ENCODE results near the gene HOGA1.

HOGA1 gene

DNA sequence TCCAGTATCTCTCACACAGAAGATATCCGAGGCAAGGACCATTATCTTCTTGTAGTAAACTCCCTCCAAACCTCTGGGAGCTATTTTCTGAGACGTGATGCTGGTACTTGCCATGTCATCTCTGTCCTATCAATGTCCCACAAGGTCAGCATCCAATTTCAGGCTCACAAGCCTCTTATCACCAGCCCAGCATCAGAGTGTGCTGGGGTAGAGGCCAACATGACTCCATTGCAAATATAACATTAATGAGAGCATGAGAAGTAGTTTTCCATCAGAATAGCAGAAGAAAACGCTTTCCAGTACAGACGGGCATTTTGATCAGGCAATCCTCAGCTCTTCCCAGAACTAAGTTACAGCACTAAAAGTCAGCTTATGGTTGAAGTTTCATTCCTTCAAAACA, 43.5 kb downstream of the HOGA1 start:
- H2AFZ ChIP-seq (ENCODE audit: low read depth, low read length, severe bottlenecking), result no peak overlapping the region
- TF ChIP-seq EZH2phosphoT487 (conservative IDR thresholded peaks at IDR 0.05; ENCODE audit: low read length) (no peak), CTCF (IDR thresholded peaks at IDR 0.05; ENCODE audit: insufficient read depth, low read length, poor library complexity, severe bottlenecking) (no peak)

GRCh38 chr10:97628228-97628627, 44.0 kb downstream of the HOGA1 start:
- Histone ChIP-seq H3K27me3 (ENCODE audit: low read length) (no peaks in the 10 kb centered on the region), H3K27ac (ENCODE audit: low read depth, low read length) (no peak overlapping the region), H3F3A (ENCODE audit: insufficient read depth) (no peaks in the 10 kb centered on the region), H3K4me2 (ENCODE audit: low read depth, low read length, poor library complexity, severe bottlenecking) (no peak overlapping the region), H2AFZ (ENCODE audit: low read depth, low read length, severe bottlenecking) (no peak overlapping the region), H3K9me2 (replicated peaks; ENCODE audit: insufficient read depth, low read length) (no peaks in the 10 kb centered on the region), H3K36me3 (ENCODE audit: low read length) (no peaks in the 10 kb centered on the region), H3K79me2 (ENCODE audit: insufficient read depth, low read length) (no peaks in the 10 kb centered on the region), H4K20me1 (ENCODE audit: low read depth, low read length) (no peaks in the 10 kb centered on the region), H3K9me3 (ENCODE audit: insufficient read depth, low read length) (no peaks in the 10 kb centered on the region), H3K9ac (ENCODE audit: low read length) (no peak overlapping the region), H3K4me3 (ENCODE audit: insufficient read depth, low read length, poor library complexity, severe bottlenecking) (no peak overlapping the region)
- TF ChIP-seq EZH2phosphoT487 (conservative IDR thresholded peaks at IDR 0.05; ENCODE audit: low read length) (no peak), CTCF (IDR thresholded peaks at IDR 0.05; ENCODE audit: insufficient read depth, low read length, poor library complexity, severe bottlenecking) (no peak)

More for the DNA sequence above, 43.5 kb downstream of the HOGA1 start:
- no peaks in the 10 kb centered on the region for H3F3A ChIP-seq (ENCODE audit: insufficient read depth)
- H3K9me3 ChIP-seq (ENCODE audit: insufficient read depth, low read length), result no peaks in the 10 kb centered on the region
- no peaks in the 10 kb centered on the region for H3K27me3 ChIP-seq (ENCODE audit: low read length)
- no peak overlapping the region for H3K9ac ChIP-seq (ENCODE audit: low read length)
- H3K79me2 ChIP-seq (ENCODE audit: insufficient read depth, low read length), result no peaks in the 10 kb centered on the region
- no peak overlapping the region for H3K4me3 ChIP-seq (ENCODE audit: insufficient read depth, low read length, poor library complexity, severe bottlenecking)
- no peak overlapping the region for H3K4me2 ChIP-seq (ENCODE audit: low read depth, low read length, poor library complexity, severe bottlenecking)
- H3K9me2 ChIP-seq (replicated peaks; ENCODE audit: insufficient read depth, low read length), result no peaks in the 10 kb centered on the region
- no peaks in the 10 kb centered on the region for H3K36me3 ChIP-seq (ENCODE audit: low read length)
- no peaks in the 10 kb centered on the region for H4K20me1 ChIP-seq (ENCODE audit: low read depth, low read length)
- no peak overlapping the region for H3K27ac ChIP-seq (ENCODE audit: low read depth, low read length)

GRCh38 chr10:97629289-97629688, 45.1 kb downstream of the HOGA1 start:
- no peaks in the 10 kb centered on the region for H3K9me2 ChIP-seq (replicated peaks; ENCODE audit: insufficient read depth, low read length)
- no peak overlapping the region for H3K27ac ChIP-seq (ENCODE audit: low read depth, low read length)
- H3K9ac ChIP-seq (ENCODE audit: low read length), result no peak overlapping the region
- no peaks in the 10 kb centered on the region for H3K27me3 ChIP-seq (ENCODE audit: low read length)
- no peak overlapping the region for H3K4me3 ChIP-seq (ENCODE audit: insufficient read depth, low read length, poor library complexity, severe bottlenecking)
- H3K9me3 ChIP-seq (ENCODE audit: insufficient read depth, low read length), result no peaks in the 10 kb centered on the region
- no peaks in the 10 kb centered on the region for H3F3A ChIP-seq (ENCODE audit: insufficient read depth)
- no peak overlapping the region for H2AFZ ChIP-seq (ENCODE audit: low read depth, low read length, severe bottlenecking)
- H4K20me1 ChIP-seq (ENCODE audit: low read depth, low read length), result no peaks in the 10 kb centered on the region
- H3K4me2 ChIP-seq (ENCODE audit: low read depth, low read length, poor library complexity, severe bottlenecking), result no peak overlapping the region
- H3K79me2 ChIP-seq (ENCODE audit: insufficient read depth, low read length), result no peaks in the 10 kb centered on the region
- TF ChIP-seq CTCF (IDR thresholded peaks at IDR 0.05; ENCODE audit: insufficient read depth, low read length, poor library complexity, severe bottlenecking), result no peak
- TF ChIP-seq EZH2phosphoT487 (conservative IDR thresholded peaks at IDR 0.05; ENCODE audit: low read length), result no peak
- H3K36me3 ChIP-seq (ENCODE audit: low read length), result no peaks in the 10 kb centered on the region

Measured in SU-DHL-6 (cell line).